ENCODE measurements around the gene OTUD3.

OTUD3 gene

GRCh38 chr1:19894218-19894617 is 12.0 kb downstream of the OTUD3 start:
- no peak for DNase-seq (ENCODE audit: low spot score)
- Histone ChIP-seq H3K27ac (no peak overlapping the region), H3K4me3 (no peak overlapping the region)
- no peak for TF ChIP-seq CTCF (IDR thresholded peaks at IDR 0.05)

- DNase-seq (ENCODE audit: low spot score) = no peak
- TF ChIP-seq CTCF (IDR thresholded peaks at IDR 0.05) = no peak
- Histone ChIP-seq H3K27ac (no peak overlapping the region), H3K4me3 (no peak overlapping the region)
Measured at GRCh38 chr1:19901653-19902052, 19.5 kb downstream of the OTUD3 start.

- DNase-seq (ENCODE audit: low spot score) = no peak
- no peak overlapping the region for H3K27ac ChIP-seq
- no peak for TF ChIP-seq CTCF (IDR thresholded peaks at IDR 0.05)
- no peak overlapping the region for H3K4me3 ChIP-seq
Measured at GRCh38 chr1:19903621-19904020, 21.4 kb downstream of the OTUD3 start.

- Histone ChIP-seq H3K4me3 (no peak overlapping the region), H3K27ac (no peak overlapping the region)
- no peak for DNase-seq (ENCODE audit: low spot score)
- no peak for TF ChIP-seq CTCF (IDR thresholded peaks at IDR 0.05)
Measured at GRCh38 chr1:19907456-19907855, 25.3 kb downstream of the OTUD3 start.

- DNase-seq (ENCODE audit: low spot score) = no peak
- Histone ChIP-seq H3K4me3 (no peak overlapping the region), H3K27ac (no peak overlapping the region)
- TF ChIP-seq CTCF (IDR thresholded peaks at IDR 0.05) = no peak
Measured at GRCh38 chr1:19909392-19909791, 27.2 kb downstream of the OTUD3 start.

- TF ChIP-seq CTCF (IDR thresholded peaks at IDR 0.05) = no peak
- H3K4me3 ChIP-seq = no peak overlapping the region
- H3K27ac ChIP-seq = no peak overlapping the region
- no peak for DNase-seq (ENCODE audit: low spot score)
Measured at GRCh38 chr1:19909971-19910370, 27.8 kb downstream of the OTUD3 start.

- no peak for TF ChIP-seq CTCF (IDR thresholded peaks at IDR 0.05)
- H3K27ac ChIP-seq = no peak overlapping the region
- H3K4me3 ChIP-seq = no peak overlapping the region
- DNase-seq (ENCODE audit: low spot score) = no peak
Measured at GRCh38 chr1:19910650-19911049, 28.5 kb downstream of the OTUD3 start.

Data from coronary artery (tissue), 2 donors.